ENCODE measurements around the gene HIVEP1.

DNA sequence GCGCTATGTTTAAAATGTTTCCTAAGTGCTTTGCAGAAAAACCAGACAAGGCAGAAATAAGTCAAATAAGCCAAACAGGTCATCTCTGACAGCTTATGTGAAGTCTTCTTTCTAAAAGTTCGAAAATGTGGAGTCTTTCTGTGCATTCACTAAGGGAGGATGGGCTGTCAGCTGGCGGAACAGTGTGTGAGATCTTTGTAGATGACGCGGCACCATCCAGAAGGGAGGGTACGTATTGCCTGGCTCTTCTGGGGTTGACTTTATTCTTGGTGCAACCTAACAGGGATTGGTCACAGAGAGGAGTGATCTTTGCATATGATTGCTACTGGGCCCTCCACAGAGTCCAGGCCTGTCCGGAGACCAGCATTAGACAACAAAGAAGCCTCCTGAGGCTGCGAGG is 163.5 kb downstream of the HIVEP1 start:
- TF ChIP-seq, protein P1, sequence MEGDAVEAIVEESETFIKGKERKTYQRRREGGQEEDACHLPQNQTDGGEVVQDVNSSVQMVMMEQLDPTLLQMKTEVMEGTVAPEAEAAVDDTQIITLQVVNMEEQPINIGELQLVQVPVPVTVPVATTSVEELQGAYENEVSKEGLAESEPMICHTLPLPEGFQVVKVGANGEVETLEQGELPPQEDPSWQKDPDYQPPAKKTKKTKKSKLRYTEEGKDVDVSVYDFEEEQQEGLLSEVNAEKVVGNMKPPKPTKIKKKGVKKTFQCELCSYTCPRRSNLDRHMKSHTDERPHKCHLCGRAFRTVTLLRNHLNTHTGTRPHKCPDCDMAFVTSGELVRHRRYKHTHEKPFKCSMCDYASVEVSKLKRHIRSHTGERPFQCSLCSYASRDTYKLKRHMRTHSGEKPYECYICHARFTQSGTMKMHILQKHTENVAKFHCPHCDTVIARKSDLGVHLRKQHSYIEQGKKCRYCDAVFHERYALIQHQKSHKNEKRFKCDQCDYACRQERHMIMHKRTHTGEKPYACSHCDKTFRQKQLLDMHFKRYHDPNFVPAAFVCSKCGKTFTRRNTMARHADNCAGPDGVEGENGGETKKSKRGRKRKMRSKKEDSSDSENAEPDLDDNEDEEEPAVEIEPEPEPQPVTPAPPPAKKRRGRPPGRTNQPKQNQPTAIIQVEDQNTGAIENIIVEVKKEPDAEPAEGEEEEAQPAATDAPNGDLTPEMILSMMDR (IDR thresholded peaks at IDR 0.05), result no peak
- no peak for TF ChIP-seq POLR2A (IDR thresholded peaks at IDR 0.05)

All from Peyer's patch (tissue), 4 donors.